ENCODE results near the gene SLC40A1.
"Not testable (repeated sequence)": the region's sequence is repeated elsewhere in the genome, so short reads cannot be mapped to it uniquely, and the experiment has no call there.

Gene SLC40A1, protein sequence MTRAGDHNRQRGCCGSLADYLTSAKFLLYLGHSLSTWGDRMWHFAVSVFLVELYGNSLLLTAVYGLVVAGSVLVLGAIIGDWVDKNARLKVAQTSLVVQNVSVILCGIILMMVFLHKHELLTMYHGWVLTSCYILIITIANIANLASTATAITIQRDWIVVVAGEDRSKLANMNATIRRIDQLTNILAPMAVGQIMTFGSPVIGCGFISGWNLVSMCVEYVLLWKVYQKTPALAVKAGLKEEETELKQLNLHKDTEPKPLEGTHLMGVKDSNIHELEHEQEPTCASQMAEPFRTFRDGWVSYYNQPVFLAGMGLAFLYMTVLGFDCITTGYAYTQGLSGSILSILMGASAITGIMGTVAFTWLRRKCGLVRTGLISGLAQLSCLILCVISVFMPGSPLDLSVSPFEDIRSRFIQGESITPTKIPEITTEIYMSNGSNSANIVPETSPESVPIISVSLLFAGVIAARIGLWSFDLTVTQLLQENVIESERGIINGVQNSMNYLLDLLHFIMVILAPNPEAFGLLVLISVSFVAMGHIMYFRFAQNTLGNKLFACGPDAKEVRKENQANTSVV

GRCh38 chr2:189580658-189581353 lies at the start of gene SLC40A1:
Gene SLC40A1, minus strand, starts transcription at chr2:189580786. Its CDS starts 326 bp downstream, at chr2:189580460.
- ATAC-seq, result peak; percentile 94 to 96

DNA sequence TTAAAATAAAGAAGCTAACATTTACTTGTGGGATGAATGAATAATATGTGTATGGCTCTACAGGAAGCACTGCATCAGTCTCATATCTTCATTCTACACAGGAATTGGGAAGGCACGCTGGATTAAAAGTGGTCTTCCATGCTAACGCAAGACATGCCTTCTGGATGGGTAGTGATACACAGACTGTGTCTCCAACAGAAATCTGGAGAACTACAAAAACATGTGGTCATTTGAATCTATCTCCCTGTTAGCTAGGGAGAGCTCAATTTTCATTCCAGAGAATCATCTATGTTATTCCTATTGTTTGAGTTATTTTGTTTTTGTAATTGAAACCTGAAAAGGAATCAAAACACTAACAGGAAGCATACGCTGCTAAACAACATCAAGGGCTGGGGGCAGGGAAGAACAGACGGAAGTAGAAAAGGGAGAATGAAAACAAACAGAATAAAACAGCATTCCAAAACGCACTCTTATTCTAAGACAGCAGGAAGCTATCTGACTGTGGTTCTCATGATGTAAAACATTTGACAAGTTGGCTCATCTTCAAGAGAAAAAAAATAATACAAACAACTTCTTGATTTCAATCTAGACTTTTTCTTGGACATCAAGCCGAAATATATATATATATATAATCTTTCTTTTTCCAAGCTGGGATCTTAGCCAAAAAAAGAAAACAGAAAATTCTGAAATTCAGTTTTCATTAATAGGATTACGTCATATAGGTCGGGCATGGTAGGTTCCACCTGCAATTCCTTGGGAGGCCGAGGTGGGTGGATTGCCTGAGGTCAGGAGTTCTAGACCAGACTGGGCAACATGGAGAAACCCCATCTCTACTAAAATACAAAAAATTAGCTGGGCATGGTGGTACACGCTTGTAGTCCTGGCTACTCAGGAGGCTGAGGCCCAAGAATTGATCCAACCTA lies 49.2 kb upstream of the SLC40A1 start:
- ATAC-seq, result no peak

DNA sequence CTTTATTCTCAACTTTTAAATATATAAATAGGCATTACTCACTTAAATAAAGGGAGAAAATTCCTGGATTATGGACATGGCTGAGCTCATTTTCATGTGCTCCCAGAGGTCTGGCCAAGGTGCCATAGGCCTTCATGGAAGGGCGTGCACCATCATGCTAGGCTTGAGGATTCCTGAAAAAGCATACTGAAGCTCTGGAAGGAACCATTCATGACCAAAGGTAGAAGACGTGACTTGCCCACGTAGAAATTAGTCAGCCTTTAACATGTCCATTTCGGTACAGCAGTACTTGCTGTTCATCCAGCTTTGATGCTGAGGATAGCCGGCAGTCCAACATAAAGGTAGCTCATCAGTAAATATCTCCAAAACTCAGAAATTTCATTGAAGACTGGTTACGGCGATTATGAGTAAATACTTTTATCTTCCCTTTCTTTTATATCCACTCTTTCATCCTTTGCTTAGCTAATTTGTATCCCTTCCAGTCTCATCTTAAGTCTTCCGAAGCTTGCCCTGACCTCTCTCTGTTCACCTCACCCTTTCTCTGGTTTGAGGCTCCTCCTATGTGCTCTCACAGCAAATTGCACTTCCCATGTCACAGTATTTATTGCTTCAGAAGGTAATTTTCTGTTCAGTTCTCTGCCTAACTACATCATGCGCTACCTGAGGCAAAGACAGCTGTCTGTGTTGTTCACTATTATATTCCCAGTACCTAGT lies 48.4 kb upstream of the SLC40A1 start:
- ATAC-seq, result no peak

DNA sequence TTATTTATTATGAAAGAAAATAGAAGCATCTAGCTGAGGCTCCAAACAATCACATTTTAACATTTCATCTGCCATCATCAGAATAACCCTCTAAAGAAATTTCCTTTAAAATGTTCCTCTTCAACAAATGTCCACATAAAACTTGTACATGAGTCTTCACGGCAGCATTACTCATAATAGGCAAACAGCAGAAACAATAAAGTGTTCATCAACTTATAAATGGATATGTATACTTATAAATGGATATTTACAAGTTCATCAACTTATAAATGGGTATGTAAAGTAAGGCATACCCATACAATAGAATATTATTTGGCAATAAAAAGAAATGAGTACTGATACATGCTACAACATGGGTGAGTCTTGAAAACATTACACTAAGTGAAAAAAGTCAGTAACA lies 47.2 kb upstream of the SLC40A1 start:
- no peak for ATAC-seq

DNA sequence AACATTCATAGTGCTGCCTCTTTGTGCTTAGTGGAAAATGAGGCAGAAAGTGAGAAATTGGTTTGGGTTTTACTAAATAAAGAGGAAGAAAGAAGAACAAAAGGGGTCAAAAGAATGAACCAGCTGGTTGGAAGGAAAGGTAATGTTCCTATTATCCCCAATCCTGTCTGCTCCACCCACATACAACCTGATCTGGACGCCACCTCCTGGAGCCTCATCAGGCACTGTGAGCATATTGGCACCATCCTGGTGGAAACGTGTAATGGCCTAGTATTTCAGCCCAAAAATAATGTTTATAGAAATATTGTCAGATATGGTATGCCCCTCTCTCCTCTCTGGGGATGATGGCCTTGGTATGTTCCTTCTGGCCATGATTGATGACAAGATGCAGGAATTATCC lies 45.0 kb upstream of the SLC40A1 start:
- no peak for ATAC-seq

GRCh38 chr2:189624648-189625355 lies 44.2 kb upstream of the SLC40A1 start:
- no peak for ATAC-seq

DNA sequence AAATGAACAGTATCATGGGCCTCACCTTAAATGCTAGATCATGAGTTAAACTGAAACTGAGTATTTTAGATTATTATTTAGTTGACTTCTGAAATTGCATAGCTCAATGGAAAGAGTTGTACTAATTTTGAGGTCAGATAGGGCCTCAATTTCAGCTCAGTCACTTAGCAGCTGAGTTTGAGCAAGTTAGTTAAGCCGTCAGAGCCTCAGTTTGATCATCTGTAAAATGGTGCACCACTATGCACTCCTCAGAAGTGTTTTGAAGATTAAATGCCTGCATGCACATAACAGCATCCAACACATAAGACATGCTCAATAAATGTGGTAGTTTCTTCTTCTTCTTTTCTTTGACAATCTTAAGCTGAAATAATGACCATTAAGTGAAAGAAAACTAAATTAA lies 42.5 kb upstream of the SLC40A1 start:
- peak; percentile 41 to 49 for ATAC-seq

- ATAC-seq, result no peak
These were observed 41.2 kb upstream of the SLC40A1 start for GRCh38 chr2:189621781-189622180.

- no peak for ATAC-seq
These were observed 37.6 kb upstream of the SLC40A1 start for GRCh38 chr2:189618197-189618596.

- no peak for ATAC-seq
These were observed 34.0 kb upstream of the SLC40A1 start for GRCh38 chr2:189614585-189614984.

GRCh38 chr2:189613650-189614420 lies 33.2 kb upstream of the SLC40A1 start:
- ATAC-seq, result no peak

- ATAC-seq, result no peak
These were observed 32.6 kb upstream of the SLC40A1 start for GRCh38 chr2:189613077-189613636.

DNA sequence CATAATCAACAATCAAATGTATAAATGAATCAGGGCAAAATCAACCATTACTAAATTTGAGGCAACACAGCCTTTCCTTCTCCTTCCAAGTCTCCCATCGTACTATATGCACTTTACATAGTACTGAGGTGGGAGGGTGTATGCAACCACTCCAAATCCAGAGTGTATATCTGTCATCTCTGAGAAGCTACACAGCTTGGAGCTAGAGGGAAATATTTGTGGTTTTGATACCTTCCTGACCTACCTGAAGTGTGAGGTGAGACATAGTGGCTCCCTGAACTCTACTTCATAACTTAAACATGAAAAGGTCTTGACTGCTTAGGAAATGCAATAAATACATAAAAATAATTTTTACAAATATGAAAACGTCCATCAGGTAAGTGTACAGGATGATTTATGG lies 30.1 kb upstream of the SLC40A1 start:
- ATAC-seq, result no peak

DNA sequence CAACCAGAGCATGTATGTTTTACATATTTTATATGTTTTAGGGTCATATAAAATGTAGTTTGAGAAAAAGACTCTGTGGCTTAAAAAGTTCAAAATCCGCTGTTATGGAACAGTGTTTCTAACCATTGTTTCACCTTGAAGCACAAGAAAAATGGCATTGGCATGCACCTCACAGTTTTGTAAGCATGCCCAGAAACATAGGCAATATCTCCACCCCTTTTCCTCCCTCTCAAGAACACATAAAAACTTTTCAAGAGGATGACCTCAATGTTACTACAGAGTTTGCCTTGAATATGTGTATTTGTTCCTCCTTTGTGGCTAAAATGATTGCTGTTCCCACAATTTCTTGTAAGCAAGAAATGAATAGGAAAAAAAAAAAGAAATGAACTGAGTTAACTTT lies 29.3 kb upstream of the SLC40A1 start:
- no peak for ATAC-seq

DNA sequence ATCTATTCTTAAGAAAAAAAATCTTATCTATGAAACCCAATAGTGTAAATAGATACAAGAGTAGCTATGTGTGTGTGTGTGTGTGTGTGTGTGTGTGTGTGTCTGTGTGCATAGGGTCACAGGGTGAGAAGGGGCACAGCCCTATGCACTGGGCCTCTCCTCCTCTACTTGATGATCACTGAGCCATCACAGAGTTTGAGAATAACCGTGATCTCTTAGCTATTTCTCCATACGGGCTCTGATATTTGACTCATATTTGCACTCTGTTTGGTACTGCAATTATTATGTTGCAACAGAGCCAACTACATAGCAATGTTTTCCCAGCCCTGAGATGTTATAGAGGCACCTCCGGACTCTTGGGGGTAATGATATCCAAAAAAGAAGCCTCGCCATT lies 28.8 kb upstream of the SLC40A1 start:
- ATAC-seq, result no peak

GRCh38 chr2:189608795-189609422 lies 28.3 kb upstream of the SLC40A1 start:
- no peak for ATAC-seq

GRCh38 chr2:189608170-189608569 lies 27.6 kb upstream of the SLC40A1 start:
- no peak for ATAC-seq

DNA sequence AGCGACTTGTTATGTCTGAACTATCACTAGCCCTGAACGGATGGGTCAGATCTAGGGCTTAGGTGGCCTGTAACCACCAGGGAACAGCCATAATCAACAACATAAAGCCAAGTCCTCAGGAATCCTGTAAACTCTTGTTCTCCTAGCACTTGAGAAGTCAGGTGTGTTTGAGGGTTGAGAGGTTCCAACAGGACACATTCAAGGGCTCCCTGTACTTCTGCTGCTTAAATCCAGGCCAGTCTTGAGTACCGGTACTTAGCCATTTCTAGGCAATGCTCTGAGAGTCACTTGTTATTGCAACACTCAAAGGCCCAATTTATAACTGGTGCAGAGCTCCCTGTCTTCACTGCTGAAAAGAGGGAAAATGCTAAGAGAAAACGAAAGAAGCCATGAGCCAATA lies 21.6 kb upstream of the SLC40A1 start:
- no peak for ATAC-seq

GRCh38 chr2:189601652-189602051 lies 21.1 kb upstream of the SLC40A1 start:
- ATAC-seq, result not testable (repeated sequence)

DNA sequence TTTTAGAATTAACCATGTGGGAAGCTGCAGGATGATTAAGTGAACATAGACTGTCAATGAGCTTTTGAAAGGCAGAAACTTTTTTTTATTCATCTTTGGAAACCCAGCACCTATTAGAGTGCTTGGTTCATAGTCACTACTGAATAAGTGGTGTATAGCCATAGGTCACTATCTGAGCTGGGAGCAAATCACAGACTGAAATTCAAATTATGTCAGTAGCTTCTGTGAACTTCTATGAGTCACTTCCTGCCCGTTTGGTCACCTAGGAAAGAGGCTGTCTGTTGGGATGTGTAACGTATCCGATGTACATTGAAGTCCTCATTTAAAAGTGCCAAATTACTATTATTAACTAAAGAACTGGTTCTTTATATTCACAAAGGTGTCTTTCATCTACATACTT lies 20.5 kb upstream of the SLC40A1 start:
- ATAC-seq, result peak; percentile 46 to 56

All from activated CD4-positive, CD25-positive, alpha-beta regulatory T cell treated with anti-CD3 and anti-CD28 coated beads, Interleukin-2, amount 50 U/mL, for 24 hours (primary cell).